Breast epithelium (tissue), 3 donors: Measurements from ENCODE around the gene UBTD2.

Experiments
- POLR2A ChIP-seq: fragments of 450-650 bp; IDR thresholded peaks from one replicate; pipeline ENCODE4 v1.6.1; 2016; ENCODE audit warnings: antibody characterized with exemption, mild to moderate bottlenecking, moderate library complexity
- TF ChIP-seq, protein P1 (sequence below), 3 donors: fragments of 450-650 bp; IDR thresholded peaks; one replicate each; pipeline ENCODE4 v1.5.1; 2016 to 2017; ENCODE audit warnings: antibody characterized with exemption in 3 of 3, mild to moderate bottlenecking in 3 of 3, moderate library complexity in 3 of 3

DNA sequence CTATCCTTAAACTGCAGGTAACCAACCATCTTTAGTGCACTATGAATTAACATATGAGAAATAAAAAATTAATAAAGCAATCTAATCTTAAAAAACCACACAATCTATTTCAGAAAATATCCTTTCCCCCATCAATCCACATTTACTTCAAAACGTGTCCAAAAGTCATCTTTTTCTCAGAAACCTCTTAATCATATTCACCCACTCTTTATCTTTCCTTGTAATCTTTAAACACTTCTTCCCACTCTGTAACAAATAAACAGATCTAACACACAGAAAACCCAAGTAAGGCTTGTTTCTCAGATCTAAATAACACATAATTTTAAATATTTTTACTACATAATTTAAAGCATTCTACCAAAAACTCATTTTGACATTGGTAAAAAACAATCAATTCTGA lies 45.2 kb downstream of the UBTD2 start:
- TF ChIP-seq POLR2A: no peak
- TF ChIP-seq, protein P1, sequence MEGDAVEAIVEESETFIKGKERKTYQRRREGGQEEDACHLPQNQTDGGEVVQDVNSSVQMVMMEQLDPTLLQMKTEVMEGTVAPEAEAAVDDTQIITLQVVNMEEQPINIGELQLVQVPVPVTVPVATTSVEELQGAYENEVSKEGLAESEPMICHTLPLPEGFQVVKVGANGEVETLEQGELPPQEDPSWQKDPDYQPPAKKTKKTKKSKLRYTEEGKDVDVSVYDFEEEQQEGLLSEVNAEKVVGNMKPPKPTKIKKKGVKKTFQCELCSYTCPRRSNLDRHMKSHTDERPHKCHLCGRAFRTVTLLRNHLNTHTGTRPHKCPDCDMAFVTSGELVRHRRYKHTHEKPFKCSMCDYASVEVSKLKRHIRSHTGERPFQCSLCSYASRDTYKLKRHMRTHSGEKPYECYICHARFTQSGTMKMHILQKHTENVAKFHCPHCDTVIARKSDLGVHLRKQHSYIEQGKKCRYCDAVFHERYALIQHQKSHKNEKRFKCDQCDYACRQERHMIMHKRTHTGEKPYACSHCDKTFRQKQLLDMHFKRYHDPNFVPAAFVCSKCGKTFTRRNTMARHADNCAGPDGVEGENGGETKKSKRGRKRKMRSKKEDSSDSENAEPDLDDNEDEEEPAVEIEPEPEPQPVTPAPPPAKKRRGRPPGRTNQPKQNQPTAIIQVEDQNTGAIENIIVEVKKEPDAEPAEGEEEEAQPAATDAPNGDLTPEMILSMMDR (IDR thresholded peaks at IDR 0.05): no peak
